Measurements from ENCODE around the gene ADRB2. TPM values are rescaled to one million over a fixed set of nuclear protein-coding genes. Genes with fewer than 3 reads are reported as not detected.

Gene ADRB2
- total RNA-seq, 1 experiment from 2014 or later, result 0.25 TPM

DNA sequence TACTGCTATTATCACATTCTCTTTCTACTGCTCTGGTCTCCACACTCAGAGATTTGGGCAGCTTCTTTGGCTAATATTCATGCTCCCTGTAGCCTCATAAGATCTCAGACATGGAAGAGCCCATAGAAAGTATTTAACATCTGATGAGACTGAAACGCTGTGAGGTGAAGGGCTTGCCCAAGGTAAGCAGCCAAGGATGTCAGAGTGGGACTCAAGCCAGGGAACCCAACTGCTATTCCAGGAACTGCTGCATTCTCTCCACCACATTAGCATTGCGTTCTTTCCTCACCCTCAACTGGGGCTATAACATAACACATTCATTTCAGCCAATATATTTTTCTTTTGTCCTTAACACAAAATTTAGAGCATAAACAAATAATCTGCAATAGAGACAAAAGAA is 3.8 kb downstream of the ADRB2 start:
- ATAC-seq, result no peak
- Histone ChIP-seq H3K79me2 (ENCODE audit: insufficient read depth, low read length) (no peaks in the 10 kb centered on the region), H3K9me2 (ENCODE audit: insufficient read depth) (no peaks in the 10 kb centered on the region), H3K27ac (ENCODE audit: low read depth, low read length) (no peak overlapping the region), H2AFZ (ENCODE audit: low read depth, low read length, poor library complexity, severe bottlenecking) (no peak overlapping the region), H3K4me2 (ENCODE audit: low read length) (no peak overlapping the region), H3K27me3 (ENCODE audit: insufficient read depth, low read length) (no peaks in the 10 kb centered on the region; the same call in 1 of the 2 replicates), H4K20me1 (ENCODE audit: insufficient read depth) (no peaks in the 10 kb centered on the region), H3K9me3 (ENCODE audit: control insufficient read depth in 1 of 2, insufficient read depth in 1 of 2, low read depth in 1 of 2, low read length in 2 of 2) (no peaks in the 10 kb centered on the region), H3K4me1 (ENCODE audit: control insufficient read depth in 1 of 2, insufficient read depth in 2 of 2, low read length in 2 of 2) (peaks cover 5 to 14% of the 10 kb centered on the region in 2 experiments; a peak in 2 of 4 replicates), H3K4me3 (replicated peaks in 1 of 2; ENCODE audit: low read depth in 1 of 2, low read length in 2 of 2) (no peak overlapping the region), H3K9ac (ENCODE audit: low read length) (no peak overlapping the region), H3K36me3 (ENCODE audit: control insufficient read depth in 1 of 2, insufficient read depth in 2 of 2, low read length in 2 of 2) (no peaks in the 10 kb centered on the region)
- ChIA-PET RAD21 (ENCODE audit: low non-redundant PET in 1 of 2, low total read pairs in 2 of 2, uncharacterized antibody in 2 of 2, unreplicated experiment in 2 of 2) (no interaction called here), CTCF (interaction anchor here (2.2 kb wide), 1 partner anchor 9 kb away, joined by 4 read pairs; no protein-coding TSS in a partner anchor), POLR2A (no interaction called here)
- no peak for TF ChIP-seq SRF (IDR thresholded peaks at IDR 0.05; ENCODE audit: low read depth)
- TF ChIP-seq, protein P1, sequence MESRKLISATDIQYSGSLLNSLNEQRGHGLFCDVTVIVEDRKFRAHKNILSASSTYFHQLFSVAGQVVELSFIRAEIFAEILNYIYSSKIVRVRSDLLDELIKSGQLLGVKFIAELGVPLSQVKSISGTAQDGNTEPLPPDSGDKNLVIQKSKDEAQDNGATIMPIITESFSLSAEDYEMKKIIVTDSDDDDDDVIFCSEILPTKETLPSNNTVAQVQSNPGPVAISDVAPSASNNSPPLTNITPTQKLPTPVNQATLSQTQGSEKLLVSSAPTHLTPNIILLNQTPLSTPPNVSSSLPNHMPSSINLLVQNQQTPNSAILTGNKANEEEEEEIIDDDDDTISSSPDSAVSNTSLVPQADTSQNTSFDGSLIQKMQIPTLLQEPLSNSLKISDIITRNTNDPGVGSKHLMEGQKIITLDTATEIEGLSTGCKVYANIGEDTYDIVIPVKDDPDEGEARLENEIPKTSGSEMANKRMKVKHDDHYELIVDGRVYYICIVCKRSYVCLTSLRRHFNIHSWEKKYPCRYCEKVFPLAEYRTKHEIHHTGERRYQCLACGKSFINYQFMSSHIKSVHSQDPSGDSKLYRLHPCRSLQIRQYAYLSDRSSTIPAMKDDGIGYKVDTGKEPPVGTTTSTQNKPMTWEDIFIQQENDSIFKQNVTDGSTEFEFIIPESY (IDR thresholded peaks at IDR 0.05; ENCODE audit: extremely low read depth, insufficient replicate concordance, low read length), result no peak
- no peak for TF ChIP-seq EZH2 (IDR thresholded peaks at IDR 0.05)
- TF ChIP-seq FOSL1 (IDR thresholded peaks at IDR 0.05; ENCODE audit: low read depth), result no peak
- no peak for TF ChIP-seq CBX3 (IDR thresholded peaks at IDR 0.05; ENCODE audit: low read depth)
- no peak for TF ChIP-seq ZFX (IDR thresholded peaks at IDR 0.05)
- no peak for TF ChIP-seq POLR2AphosphoS5 (IDR thresholded peaks at IDR 0.05; ENCODE audit: low read depth, low read length)
- TF ChIP-seq SIN3A (IDR thresholded peaks at IDR 0.05; ENCODE audit: low read depth), result no peak
- TF ChIP-seq, protein P2, sequence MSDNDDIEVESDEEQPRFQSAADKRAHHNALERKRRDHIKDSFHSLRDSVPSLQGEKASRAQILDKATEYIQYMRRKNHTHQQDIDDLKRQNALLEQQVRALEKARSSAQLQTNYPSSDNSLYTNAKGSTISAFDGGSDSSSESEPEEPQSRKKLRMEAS (IDR thresholded peaks at IDR 0.05), result no peak
- no peak for TF ChIP-seq SP1 (IDR thresholded peaks at IDR 0.05; ENCODE audit: low read depth)
- TF ChIP-seq, protein P3, sequence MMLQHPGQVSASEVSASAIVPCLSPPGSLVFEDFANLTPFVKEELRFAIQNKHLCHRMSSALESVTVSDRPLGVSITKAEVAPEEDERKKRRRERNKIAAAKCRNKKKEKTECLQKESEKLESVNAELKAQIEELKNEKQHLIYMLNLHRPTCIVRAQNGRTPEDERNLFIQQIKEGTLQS (IDR thresholded peaks at IDR 0.05), result no peak
- no peak for TF ChIP-seq CEBPB (IDR thresholded peaks at IDR 0.05; ENCODE audit: low read depth)
- TF ChIP-seq EGR1 (IDR thresholded peaks at IDR 0.05; ENCODE audit: low read depth), result no peak
- TF ChIP-seq POLR2A (IDR thresholded peaks at IDR 0.05; ENCODE audit: borderline replicate concordance, extremely low read depth, insufficient read depth, insufficient read length), result no peak
- TF ChIP-seq YY1 (IDR thresholded peaks at IDR 0.05; ENCODE audit: extremely low read depth, insufficient replicate concordance, low read depth, low read length), result no peak
- no peak for TF ChIP-seq ZNF274 (IDR thresholded peaks at IDR 0.05; ENCODE audit: low read depth, low read length)
- TF ChIP-seq JUND (IDR thresholded peaks at IDR 0.05), result no peak
- intact Hi-C loops (cut with micrococcal nuclease), result loop anchor here (1.0 kb wide), 1 partner anchor 77 kb away; no protein-coding TSS in a partner anchor
- BruUV-seq (replicated peaks), result no TSS peak
- DNase-seq (ENCODE audit: low read depth, low spot score), result no peak

All from HCT116 (cell line).